Hepatocyte (in vitro differentiated cells): ENCODE data around the gene NAV2.

ENCODE experiments used
- EZH2 ChIP-seq: fragments of 200-600 bp; sonication (generic); IDR thresholded peaks from 2 replicates; pipeline ENCODE4 v1.6.1; 2016; ENCODE audit warnings: antibody characterized with exemption, mild to moderate bottlenecking, borderline replicate concordance
- EZH2phosphoT487 ChIP-seq: fragments of 200-600 bp; sonication (generic); IDR thresholded peaks from one replicate; pipeline ENCODE4 v1.6.1; 2018; ENCODE audit warnings: antibody characterized with exemption, mild to moderate bottlenecking, low read depth, moderate library complexity; ENCODE audit not compliant: unreplicated experiment, severe bottlenecking
- TF ChIP-seq, protein P1 (sequence below): fragments of 200-600 bp; sonication (generic); IDR thresholded peaks from 2 replicates; pipeline ENCODE4 v1.5.1; 2016; ENCODE audit warnings: antibody characterized with exemption, mild to moderate bottlenecking; ENCODE audit not compliant: poor library complexity

DNA sequence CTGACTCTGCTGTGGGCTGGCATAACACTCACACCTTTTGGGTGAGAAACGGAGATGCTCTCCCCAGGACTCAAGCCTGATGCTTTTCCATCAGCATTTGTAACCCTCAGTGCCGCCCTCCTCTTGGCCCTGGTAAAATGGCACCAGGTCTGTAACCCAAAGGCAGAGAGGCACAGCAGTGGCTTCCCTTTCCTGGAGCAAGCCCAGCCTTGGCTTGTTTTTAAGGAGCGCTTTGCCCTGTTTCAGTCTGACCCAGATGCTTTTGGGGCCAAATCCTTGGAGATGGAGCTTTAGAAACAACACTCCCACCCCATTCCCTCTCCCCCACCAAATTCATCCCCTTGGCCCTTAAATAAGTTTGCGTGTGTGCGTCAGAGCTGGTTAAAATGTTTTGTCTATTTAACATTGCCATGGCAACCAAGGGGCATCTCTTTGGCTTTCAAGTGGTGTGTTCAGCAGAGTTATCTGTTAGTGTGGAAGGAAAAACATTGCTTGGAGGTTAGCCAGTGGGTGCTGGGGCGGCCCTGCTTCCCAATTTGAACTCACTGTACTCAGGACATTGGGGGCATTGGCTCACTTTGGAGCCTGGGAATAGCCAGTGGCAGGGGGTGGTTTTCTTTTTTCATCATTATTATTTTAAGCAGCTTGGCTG lies 134.1 kb downstream of the NAV2 start:
- TF ChIP-seq, protein P1, sequence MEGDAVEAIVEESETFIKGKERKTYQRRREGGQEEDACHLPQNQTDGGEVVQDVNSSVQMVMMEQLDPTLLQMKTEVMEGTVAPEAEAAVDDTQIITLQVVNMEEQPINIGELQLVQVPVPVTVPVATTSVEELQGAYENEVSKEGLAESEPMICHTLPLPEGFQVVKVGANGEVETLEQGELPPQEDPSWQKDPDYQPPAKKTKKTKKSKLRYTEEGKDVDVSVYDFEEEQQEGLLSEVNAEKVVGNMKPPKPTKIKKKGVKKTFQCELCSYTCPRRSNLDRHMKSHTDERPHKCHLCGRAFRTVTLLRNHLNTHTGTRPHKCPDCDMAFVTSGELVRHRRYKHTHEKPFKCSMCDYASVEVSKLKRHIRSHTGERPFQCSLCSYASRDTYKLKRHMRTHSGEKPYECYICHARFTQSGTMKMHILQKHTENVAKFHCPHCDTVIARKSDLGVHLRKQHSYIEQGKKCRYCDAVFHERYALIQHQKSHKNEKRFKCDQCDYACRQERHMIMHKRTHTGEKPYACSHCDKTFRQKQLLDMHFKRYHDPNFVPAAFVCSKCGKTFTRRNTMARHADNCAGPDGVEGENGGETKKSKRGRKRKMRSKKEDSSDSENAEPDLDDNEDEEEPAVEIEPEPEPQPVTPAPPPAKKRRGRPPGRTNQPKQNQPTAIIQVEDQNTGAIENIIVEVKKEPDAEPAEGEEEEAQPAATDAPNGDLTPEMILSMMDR, result no peak
- no peak for TF ChIP-seq EZH2
- TF ChIP-seq EZH2phosphoT487, result no peak
